Parathyroid adenoma (tissue), 2 donors: ENCODE measurements around the gene DYNLT2B.
"Not testable (repeated sequence)": the region's sequence is repeated elsewhere in the genome, so short reads cannot be mapped to it uniquely, and the experiment has no call there.

Experiments used
- H2AFZ ChIP-seq: fragments of 300-600 bp; sonication (generic); one replicate; pipeline ENCODE4 v1.7.0; 2017; ENCODE audit warnings: antibody characterized with exemption, mild to moderate bottlenecking
- H3K27ac ChIP-seq: fragments of 300-600 bp; sonication (generic); one replicate; pipeline ENCODE4 v1.7.0; 2017
- H3K27me3 ChIP-seq: fragments of 300-600 bp; sonication (generic); one replicate; pipeline ENCODE4 v1.7.0; 2017; ENCODE audit warnings: low read length; ENCODE audit not compliant: control insufficient read depth, insufficient read depth
- H3K36me3 ChIP-seq: fragments of 300-600 bp; sonication (generic); one replicate; pipeline ENCODE4 v1.7.0; 2017; ENCODE audit warnings: low read length; ENCODE audit not compliant: control insufficient read depth, insufficient read depth
- H3K4me1 ChIP-seq: fragments of 300-600 bp; sonication (generic); one replicate; pipeline ENCODE4 v1.7.0; 2017; ENCODE audit warnings: control low read depth
- H3K4me2 ChIP-seq: fragments of 300-600 bp; sonication (generic); one replicate; pipeline ENCODE4 v1.7.0; 2017; ENCODE audit warnings: low read length
- H3K4me3 ChIP-seq: fragments of 300-600 bp; sonication (generic); one replicate; pipeline ENCODE4 v1.7.0; 2017; ENCODE audit warnings: low read depth, low read length
- H3K79me2 ChIP-seq: fragments of 300-600 bp; sonication (generic); one replicate; pipeline ENCODE4 v1.7.0; 2017; ENCODE audit warnings: control low read depth
- H3K9ac ChIP-seq: fragments of 300-600 bp; sonication (generic); one replicate; pipeline ENCODE4 v1.7.0; 2017; ENCODE audit warnings: mild to moderate bottlenecking
- H3K9me3 ChIP-seq: fragments of 300-600 bp; sonication (generic); one replicate; pipeline ENCODE4 v1.7.0; 2017; ENCODE audit warnings: low read length; ENCODE audit not compliant: control insufficient read depth
- TF ChIP-seq, protein P1 (sequence below): fragments of 300-600 bp; sonication (generic); IDR thresholded peaks from one replicate; pipeline ENCODE4 v1.7.0; 2017; ENCODE audit warnings: antibody characterized with exemption, mild to moderate bottlenecking
- donor health status: primary hyperparathyroidism.

The DYNLT2B gene

DNA sequence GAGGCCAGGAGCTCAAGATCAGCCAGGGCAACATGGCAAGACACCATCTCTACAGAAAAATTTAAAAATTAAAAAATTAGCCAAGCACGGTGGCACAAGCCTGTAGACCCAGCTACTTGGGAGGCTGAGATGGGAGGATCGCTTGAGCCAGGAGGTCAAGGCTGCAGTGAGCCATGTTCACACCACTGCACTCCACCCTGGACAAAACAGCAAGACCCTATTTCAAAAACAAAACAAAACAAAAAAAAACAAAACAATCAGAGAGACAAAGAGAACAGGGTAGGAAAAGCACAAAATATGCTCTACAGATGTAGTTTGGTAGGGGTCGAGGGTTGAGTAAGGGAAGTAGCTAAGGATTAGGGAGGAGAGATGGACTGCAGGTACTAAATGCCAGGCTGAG is 3.4 kb downstream of the DYNLT2B start:
- H3K4me2 ChIP-seq: no peak overlapping the region
- no peak overlapping the region for H3K9ac ChIP-seq
- H3K27me3 ChIP-seq: no peaks in the 10 kb centered on the region
- no peaks in the 10 kb centered on the region for H3K79me2 ChIP-seq
- no peak overlapping the region for H3K4me3 ChIP-seq
- H3K36me3 ChIP-seq: no peaks in the 10 kb centered on the region
- H2AFZ ChIP-seq: no peak overlapping the region
- no peak overlapping the region for H3K27ac ChIP-seq
- TF ChIP-seq, protein P1, sequence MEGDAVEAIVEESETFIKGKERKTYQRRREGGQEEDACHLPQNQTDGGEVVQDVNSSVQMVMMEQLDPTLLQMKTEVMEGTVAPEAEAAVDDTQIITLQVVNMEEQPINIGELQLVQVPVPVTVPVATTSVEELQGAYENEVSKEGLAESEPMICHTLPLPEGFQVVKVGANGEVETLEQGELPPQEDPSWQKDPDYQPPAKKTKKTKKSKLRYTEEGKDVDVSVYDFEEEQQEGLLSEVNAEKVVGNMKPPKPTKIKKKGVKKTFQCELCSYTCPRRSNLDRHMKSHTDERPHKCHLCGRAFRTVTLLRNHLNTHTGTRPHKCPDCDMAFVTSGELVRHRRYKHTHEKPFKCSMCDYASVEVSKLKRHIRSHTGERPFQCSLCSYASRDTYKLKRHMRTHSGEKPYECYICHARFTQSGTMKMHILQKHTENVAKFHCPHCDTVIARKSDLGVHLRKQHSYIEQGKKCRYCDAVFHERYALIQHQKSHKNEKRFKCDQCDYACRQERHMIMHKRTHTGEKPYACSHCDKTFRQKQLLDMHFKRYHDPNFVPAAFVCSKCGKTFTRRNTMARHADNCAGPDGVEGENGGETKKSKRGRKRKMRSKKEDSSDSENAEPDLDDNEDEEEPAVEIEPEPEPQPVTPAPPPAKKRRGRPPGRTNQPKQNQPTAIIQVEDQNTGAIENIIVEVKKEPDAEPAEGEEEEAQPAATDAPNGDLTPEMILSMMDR: no peak
- no peaks in the 10 kb centered on the region for H3K4me1 ChIP-seq
- no peaks in the 10 kb centered on the region for H3K9me3 ChIP-seq

DNA sequence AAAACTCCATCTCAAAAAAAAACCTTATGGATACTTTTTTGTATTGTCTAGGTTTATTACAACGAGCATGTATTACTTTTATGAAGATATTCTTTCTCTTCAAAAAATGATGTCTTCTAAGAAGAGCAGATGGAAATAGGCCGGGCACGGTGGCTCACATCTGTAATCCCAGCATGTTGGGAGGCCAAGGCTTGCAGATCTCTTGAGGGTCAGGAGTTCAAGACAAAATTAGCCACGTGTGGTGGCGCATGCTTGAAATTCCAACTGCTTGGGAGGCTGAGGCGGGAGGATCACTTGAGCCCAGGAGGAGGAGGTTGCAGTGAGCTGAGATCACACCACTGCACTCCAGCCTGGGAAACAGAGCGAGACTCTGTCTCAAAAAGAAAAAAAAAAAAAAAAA is 4.0 kb downstream of the DYNLT2B start:
- not testable (repeated sequence) for H2AFZ ChIP-seq, H3K9ac ChIP-seq, H3K4me2 ChIP-seq, H3K79me2 ChIP-seq, H3K4me3 ChIP-seq, H3K27me3 ChIP-seq, H3K36me3 ChIP-seq, H3K9me3 ChIP-seq, H3K27ac ChIP-seq, H3K4me1 ChIP-seq

DNA sequence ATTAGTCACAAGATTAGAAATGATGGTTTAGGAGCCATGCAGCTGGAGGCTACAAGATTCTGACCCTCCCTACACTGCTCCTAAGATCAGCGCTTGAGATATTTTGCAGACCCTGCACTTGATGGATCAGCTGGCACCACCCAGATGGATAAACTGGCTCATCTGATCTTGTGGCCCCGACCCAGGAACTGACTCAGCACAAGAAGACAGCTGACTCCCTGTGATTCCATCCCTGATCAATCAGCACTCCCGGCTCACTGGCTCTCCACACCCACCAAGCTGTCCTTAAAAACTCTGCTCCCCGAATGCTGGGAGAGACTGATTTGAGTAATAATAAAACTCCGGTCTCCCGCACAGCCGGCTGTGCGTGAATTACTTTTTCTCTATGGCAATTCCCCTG is 15.1 kb downstream of the DYNLT2B start:
- H3K9me3 ChIP-seq, H3K36me3 ChIP-seq, H3K27me3 ChIP-seq, H3K79me2 ChIP-seq, H3K4me2 ChIP-seq, H3K27ac ChIP-seq, H3K4me1 ChIP-seq, H2AFZ ChIP-seq, H3K9ac ChIP-seq, H3K4me3 ChIP-seq: not testable (repeated sequence)

DNA sequence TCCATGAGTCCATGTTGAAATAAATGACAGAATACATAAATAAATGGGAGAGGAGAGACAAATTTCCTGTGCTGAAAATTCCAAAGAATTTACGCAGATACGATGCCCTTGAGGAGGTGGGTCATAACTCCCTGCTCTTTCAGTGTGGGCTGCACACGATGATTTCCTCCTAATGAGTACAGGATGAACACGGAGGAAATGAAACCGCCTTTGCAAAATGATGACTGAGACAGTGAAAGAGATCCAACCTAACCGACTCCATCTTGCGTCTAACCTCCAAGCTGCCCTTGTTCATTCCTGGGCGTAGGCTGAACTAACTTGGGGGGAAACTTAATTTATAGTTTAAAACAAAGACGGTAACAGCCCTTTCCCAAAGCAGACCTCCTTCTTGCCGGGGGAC is 15.5 kb downstream of the DYNLT2B start:
- not testable (repeated sequence) for H2AFZ ChIP-seq, H3K9ac ChIP-seq, H3K36me3 ChIP-seq, H3K79me2 ChIP-seq, H3K27ac ChIP-seq, H3K4me1 ChIP-seq, H3K9me3 ChIP-seq, H3K4me2 ChIP-seq, H3K4me3 ChIP-seq, H3K27me3 ChIP-seq

DNA sequence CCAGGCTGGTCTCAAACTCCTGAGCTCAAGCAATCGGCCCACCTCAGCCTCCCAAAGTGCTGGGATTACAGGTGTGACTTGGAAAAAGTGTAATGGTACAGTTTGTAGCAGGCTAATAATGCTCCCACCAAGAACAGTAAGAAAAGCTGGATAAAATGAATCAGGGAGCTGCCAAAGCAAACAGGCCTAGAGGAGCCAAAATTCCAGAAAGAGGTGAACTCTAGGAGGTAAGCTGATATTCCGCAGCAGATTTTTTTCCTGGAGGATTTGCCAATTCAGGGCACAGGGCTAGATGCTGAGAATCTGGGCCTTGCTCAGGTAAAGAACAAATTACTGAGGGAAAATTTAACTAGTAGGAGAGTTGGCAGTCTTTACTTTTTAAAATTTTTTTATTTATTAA is 19.5 kb downstream of the DYNLT2B start:
- H3K4me1 ChIP-seq: no peaks in the 10 kb centered on the region
- no peaks in the 10 kb centered on the region for H3K9me3 ChIP-seq
- H3K4me3 ChIP-seq: no peak overlapping the region
- no peak overlapping the region for H3K9ac ChIP-seq
- TF ChIP-seq, protein P1: no peak
- no peak overlapping the region for H3K27ac ChIP-seq
- H3K4me2 ChIP-seq: no peak overlapping the region
- no peak overlapping the region for H2AFZ ChIP-seq
- H3K36me3 ChIP-seq: no peaks in the 10 kb centered on the region
- H3K27me3 ChIP-seq: no peaks in the 10 kb centered on the region
- no peaks in the 10 kb centered on the region for H3K79me2 ChIP-seq

DNA sequence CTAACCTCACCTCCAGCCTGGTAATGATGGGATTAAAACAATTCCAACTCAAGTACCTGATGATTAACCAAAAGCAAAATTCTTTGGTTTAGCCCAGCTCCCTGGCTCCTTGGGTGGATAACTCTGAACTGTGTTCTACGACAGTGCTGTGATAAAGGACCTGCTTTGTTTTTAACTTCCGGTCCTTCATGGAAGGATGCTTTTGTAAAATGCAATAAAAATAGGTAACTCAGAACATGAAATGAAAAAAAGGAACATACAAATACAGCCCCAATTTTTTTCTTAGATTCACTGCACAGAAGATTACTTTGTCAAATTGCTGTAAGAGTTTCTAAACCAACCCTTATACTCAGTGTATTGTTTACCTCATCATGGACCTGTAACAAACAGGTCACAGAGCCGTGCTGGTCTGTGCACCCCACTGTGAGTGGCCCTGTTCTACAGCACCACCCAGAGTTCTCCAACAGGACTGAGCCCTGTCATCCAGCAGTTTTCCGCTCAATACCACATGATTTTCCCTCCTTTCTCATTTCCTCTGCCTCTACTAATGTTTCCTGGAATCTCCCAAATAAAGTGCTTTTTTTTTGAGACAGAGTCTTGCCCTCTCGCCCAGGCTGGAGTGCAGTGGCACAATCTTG is 25.6 kb downstream of the DYNLT2B start:
- Histone ChIP-seq H3K9ac (no peak overlapping the region), H3K79me2 (peaks cover 3% of the 10 kb centered on the region), H3K4me1 (no peaks in the 10 kb centered on the region), H3K4me3 (no peak overlapping the region), H3K4me2 (no peak overlapping the region), H2AFZ (no peak overlapping the region), H3K27me3 (no peaks in the 10 kb centered on the region), H3K9me3 (no peaks in the 10 kb centered on the region), H3K27ac (no peak overlapping the region), H3K36me3 (no peaks in the 10 kb centered on the region)
- TF ChIP-seq, protein P1: no peak
